Liver (tissue), 9 donors: ENCODE results near the gene HEG1. TPM values are rescaled to one million over a fixed set of nuclear protein-coding genes. Genes with fewer than 3 reads are reported as not detected.

ENCODE experiments used
- DNase-seq: peaks from one replicate; pipeline ENCODE4 v3.0.0-alpha.2; 2017; ENCODE audit warnings: low spot score
- H3K27ac ChIP-seq, 2 donors: one replicate each; pipeline ENCODE4 v1.7.0; 2013; ENCODE audit warnings: inconsistent platforms in 2 of 2, low read length in 2 of 2, control low read depth in 1 of 2, low read depth in 1 of 2, mild to moderate bottlenecking in 1 of 2
- H3K27me3 ChIP-seq, 4 donors: one replicate each; pipeline versions ENCODE4 v1.6.1 to v1.7.0; 2013; ENCODE audit warnings: low read length in 3 of 4, inconsistent platforms in 1 of 4, mild to moderate bottlenecking in 1 of 4, moderate library complexity in 1 of 4; ENCODE audit not compliant: control insufficient read depth in 4 of 4, insufficient read depth in 4 of 4
- H3K36me3 ChIP-seq, 4 donors: one replicate each; pipeline versions ENCODE4 v1.6.1 to v1.7.0; 2013; ENCODE audit warnings: low read length in 3 of 4, mild to moderate bottlenecking in 3 of 4, low read depth in 1 of 4, moderate library complexity in 1 of 4; ENCODE audit not compliant: control insufficient read depth in 4 of 4, insufficient read depth in 3 of 4
- H3K4me1 ChIP-seq, 4 donors: one replicate each; pipeline versions ENCODE4 v1.6.1 to v1.7.0; 2013; ENCODE audit warnings: low read length in 3 of 4, mild to moderate bottlenecking in 3 of 4, moderate library complexity in 1 of 4; ENCODE audit not compliant: control insufficient read depth in 4 of 4, insufficient read depth in 4 of 4
- H3K4me3 ChIP-seq, 3 donors: one replicate each; pipeline versions ENCODE4 v1.6.1 to v1.7.0; 2013; ENCODE audit warnings: low read length in 3 of 3, control low read depth in 1 of 3, low read depth in 1 of 3, mild to moderate bottlenecking in 1 of 3
- H3K9ac ChIP-seq, 2 donors: one replicate each; pipeline ENCODE4 v1.7.0; 2013; ENCODE audit warnings: low read length in 2 of 2, mild to moderate bottlenecking in 2 of 2, moderate library complexity in 2 of 2, control low read depth in 1 of 2, low read depth in 1 of 2
- H3K9me3 ChIP-seq, 4 donors: one replicate each; pipeline versions ENCODE4 v1.6.1 to v1.7.0; 2013; ENCODE audit warnings: low read length in 3 of 4; ENCODE audit not compliant: control insufficient read depth in 4 of 4
- ATF3 ChIP-seq: IDR thresholded peaks from 2 replicates; pipeline ENCODE4 v1.6.1; 2016; ENCODE audit warnings: antibody characterized with exemption
- EGR1 ChIP-seq, 2 donors: IDR thresholded peaks; 2 replicates each; pipeline ENCODE4 v1.6.1; 2016 to 2018; ENCODE audit warnings: antibody characterized with exemption in 2 of 2, low read depth in 2 of 2
- FOXA1 ChIP-seq: IDR thresholded peaks from 2 replicates; pipeline ENCODE4 v1.6.1; 2016; ENCODE audit warnings: antibody characterized with exemption
- FOXA2 ChIP-seq: IDR thresholded peaks from 2 replicates; pipeline ENCODE4 v1.6.1; 2016; ENCODE audit warnings: antibody characterized with exemption
- HNF4A ChIP-seq, 2 donors: conservative IDR thresholded peaks; 2 replicates each; pipeline ENCODE4 v1.6.1; 2016; ENCODE audit warnings: antibody characterized with exemption in 2 of 2, mild to moderate bottlenecking in 2 of 2
- HNF4G ChIP-seq: IDR thresholded peaks from 2 replicates; pipeline ENCODE4 v1.6.1; 2016; ENCODE audit warnings: antibody characterized with exemption
- JUND ChIP-seq, 2 donors: IDR thresholded peaks; 2 replicates each; pipeline ENCODE4 v1.6.1; 2016; ENCODE audit warnings: antibody characterized with exemption in 2 of 2
- MAX ChIP-seq: IDR thresholded peaks from 2 replicates; pipeline ENCODE4 v1.6.1; 2016; ENCODE audit warnings: antibody characterized with exemption
- NR2F2 ChIP-seq: IDR thresholded peaks from 2 replicates; pipeline ENCODE4 v1.6.1; 2016; ENCODE audit warnings: antibody characterized with exemption
- RAD21 ChIP-seq, 2 donors: IDR thresholded peaks; 2 replicates each; pipeline ENCODE4 v1.6.1; 2016; ENCODE audit warnings: antibody characterized with exemption in 2 of 2, mild to moderate bottlenecking in 2 of 2
- RXRA ChIP-seq, 2 donors: IDR thresholded peaks; 2 replicates each; pipeline ENCODE4 v1.6.1; 2017 to 2018; ENCODE audit warnings: antibody characterized with exemption in 2 of 2, mild to moderate bottlenecking in 1 of 2
- SP1 ChIP-seq: IDR thresholded peaks from 2 replicates; pipeline ENCODE4 v1.6.1; 2018; ENCODE audit warnings: antibody characterized with exemption, mild to moderate bottlenecking
- TAF1 ChIP-seq: conservative IDR thresholded peaks from 2 replicates; pipeline ENCODE4 v1.6.1; 2016; ENCODE audit warnings: antibody characterized with exemption, mild to moderate bottlenecking
- YY1 ChIP-seq: IDR thresholded peaks from 2 replicates; pipeline ENCODE4 v1.6.1; 2016; ENCODE audit warnings: antibody characterized with exemption, mild to moderate bottlenecking
- WGBS: extraction: QIAGEN DNeasy Blood & Tissue Kit; methylation state at CpG from one replicate; pipeline ENCODE4 v1.1.7; 2013; 5-methylcytosine and 5-hydroxymethylcytosine counted together
- polyA plus RNA-seq, 2 donors: library from polyadenylated mRNA; stranded (reverse) in 1 of 2; unstranded in 1 of 2; fragments of 200-250 nt in 1 of 2; fragments of >200 nt in 1 of 2; fragmentation: Nextera tagmentation in 1 of 2; extraction: Ambion mirVana in 1 of 2; gene quantifications; one replicate each; pipeline versions ENCODE4 v1.2.1 to v1.2.3, GENCODE V29; 2013 to 2015
- total RNA-seq, 2 donors: library from RNA; depleted of rRNA; stranded (reverse); fragments of >200 nt; gene quantifications; one replicate each; pipeline ENCODE4 v1.2.3, GENCODE V29; 2014
- TF ChIP-seq, protein P1 (sequence below): IDR thresholded peaks from 2 replicates; pipeline ENCODE4 v1.6.1; 2016; ENCODE audit warnings: antibody characterized with exemption
- TF ChIP-seq, protein P2 (sequence below): fragments of 150-350 bp; IDR thresholded peaks from 2 replicates; pipeline ENCODE4 v1.5.1; 2017; ENCODE audit warnings: improper control_type of control experiment, low read depth, low read length; ENCODE audit not compliant: missing input control
- TF ChIP-seq, protein P3 (sequence below): IDR thresholded peaks from 2 replicates; pipeline ENCODE4 v1.6.1; 2016; ENCODE audit warnings: antibody characterized with exemption, mild to moderate bottlenecking
- donor health status: healthy.
- donor health status: healthy.
- donor health status: healthy.
- donor health status: healthy.
- donor health status: healthy.

HEG1 gene
- total and polyA plus RNA-seq, 4 donors = 1.4 to 16.0 (median 5.3) TPM

DNA sequence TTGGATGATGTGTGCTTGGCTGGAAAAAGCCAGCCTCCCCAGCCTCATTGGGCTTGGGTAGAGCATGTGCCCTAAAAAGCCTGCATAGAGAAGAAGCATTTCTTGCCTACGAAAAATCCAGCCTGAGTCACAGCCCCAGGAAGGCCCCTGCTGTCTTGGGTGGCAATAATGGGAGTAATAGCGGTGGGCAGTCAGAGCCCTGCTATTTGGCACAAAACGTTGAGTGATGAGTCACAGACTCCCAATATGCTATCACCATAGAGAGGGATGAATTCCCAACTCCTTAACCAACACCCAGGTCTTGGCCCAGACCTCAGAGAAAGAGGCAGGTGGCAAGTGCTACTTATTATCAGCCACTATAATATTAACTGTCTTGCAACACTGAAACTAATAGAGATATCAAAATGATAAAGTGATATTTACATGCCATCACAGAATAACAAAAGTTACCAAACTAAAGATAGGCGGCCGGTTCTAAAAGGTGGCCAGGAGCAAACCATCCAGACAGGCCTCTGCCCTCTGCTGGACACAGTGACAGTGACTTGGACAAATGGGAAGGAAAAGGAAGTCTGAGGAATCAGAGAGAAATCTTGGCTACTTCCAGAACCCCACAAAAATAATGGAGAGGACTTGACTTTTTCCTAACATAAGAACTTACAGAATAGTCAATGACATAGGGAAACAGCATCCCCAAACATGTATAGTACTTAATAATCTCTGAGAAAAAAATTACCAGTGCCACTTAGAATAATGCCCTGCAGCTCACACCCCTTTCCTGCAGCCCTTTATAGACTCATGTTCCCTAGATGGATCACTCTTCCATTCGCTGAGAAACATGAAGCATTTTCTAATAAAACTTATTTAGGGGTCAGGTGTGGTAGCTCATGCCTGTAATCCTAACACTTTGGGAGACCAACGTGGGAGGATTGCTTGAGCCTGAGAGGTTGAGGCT is 69.3 kb downstream of the HEG1 start:
- Histone ChIP-seq H3K4me1 (no peaks in the 10 kb centered on the region), H3K4me3 (no peak overlapping the region), H3K36me3 (peaks cover 0 to 6% (median 0%) of the 10 kb centered on the region in 4 donors), H3K9ac (no peak overlapping the region), H3K27me3 (no peaks in the 10 kb centered on the region), H3K27ac (no peak overlapping the region), H3K9me3 (no peaks in the 10 kb centered on the region)
- DNase-seq = no peak
- TF ChIP-seq FOXA1 = no peak
- peak; percentile 63 to 75 for TF ChIP-seq RAD21 (IDR thresholded peaks at IDR 0.05)
- TF ChIP-seq, protein P1, sequence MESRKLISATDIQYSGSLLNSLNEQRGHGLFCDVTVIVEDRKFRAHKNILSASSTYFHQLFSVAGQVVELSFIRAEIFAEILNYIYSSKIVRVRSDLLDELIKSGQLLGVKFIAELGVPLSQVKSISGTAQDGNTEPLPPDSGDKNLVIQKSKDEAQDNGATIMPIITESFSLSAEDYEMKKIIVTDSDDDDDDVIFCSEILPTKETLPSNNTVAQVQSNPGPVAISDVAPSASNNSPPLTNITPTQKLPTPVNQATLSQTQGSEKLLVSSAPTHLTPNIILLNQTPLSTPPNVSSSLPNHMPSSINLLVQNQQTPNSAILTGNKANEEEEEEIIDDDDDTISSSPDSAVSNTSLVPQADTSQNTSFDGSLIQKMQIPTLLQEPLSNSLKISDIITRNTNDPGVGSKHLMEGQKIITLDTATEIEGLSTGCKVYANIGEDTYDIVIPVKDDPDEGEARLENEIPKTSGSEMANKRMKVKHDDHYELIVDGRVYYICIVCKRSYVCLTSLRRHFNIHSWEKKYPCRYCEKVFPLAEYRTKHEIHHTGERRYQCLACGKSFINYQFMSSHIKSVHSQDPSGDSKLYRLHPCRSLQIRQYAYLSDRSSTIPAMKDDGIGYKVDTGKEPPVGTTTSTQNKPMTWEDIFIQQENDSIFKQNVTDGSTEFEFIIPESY = no peak
- no peak for TF ChIP-seq EGR1 (IDR thresholded peaks at IDR 0.05; ENCODE audit: low read depth in 2 of 2)
- TF ChIP-seq, protein P2, sequence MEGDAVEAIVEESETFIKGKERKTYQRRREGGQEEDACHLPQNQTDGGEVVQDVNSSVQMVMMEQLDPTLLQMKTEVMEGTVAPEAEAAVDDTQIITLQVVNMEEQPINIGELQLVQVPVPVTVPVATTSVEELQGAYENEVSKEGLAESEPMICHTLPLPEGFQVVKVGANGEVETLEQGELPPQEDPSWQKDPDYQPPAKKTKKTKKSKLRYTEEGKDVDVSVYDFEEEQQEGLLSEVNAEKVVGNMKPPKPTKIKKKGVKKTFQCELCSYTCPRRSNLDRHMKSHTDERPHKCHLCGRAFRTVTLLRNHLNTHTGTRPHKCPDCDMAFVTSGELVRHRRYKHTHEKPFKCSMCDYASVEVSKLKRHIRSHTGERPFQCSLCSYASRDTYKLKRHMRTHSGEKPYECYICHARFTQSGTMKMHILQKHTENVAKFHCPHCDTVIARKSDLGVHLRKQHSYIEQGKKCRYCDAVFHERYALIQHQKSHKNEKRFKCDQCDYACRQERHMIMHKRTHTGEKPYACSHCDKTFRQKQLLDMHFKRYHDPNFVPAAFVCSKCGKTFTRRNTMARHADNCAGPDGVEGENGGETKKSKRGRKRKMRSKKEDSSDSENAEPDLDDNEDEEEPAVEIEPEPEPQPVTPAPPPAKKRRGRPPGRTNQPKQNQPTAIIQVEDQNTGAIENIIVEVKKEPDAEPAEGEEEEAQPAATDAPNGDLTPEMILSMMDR = peak; percentile 33
- TF ChIP-seq ATF3 = no peak
- TF ChIP-seq NR2F2 = no peak
- no peak for TF ChIP-seq HNF4G
- TF ChIP-seq, protein P3, sequence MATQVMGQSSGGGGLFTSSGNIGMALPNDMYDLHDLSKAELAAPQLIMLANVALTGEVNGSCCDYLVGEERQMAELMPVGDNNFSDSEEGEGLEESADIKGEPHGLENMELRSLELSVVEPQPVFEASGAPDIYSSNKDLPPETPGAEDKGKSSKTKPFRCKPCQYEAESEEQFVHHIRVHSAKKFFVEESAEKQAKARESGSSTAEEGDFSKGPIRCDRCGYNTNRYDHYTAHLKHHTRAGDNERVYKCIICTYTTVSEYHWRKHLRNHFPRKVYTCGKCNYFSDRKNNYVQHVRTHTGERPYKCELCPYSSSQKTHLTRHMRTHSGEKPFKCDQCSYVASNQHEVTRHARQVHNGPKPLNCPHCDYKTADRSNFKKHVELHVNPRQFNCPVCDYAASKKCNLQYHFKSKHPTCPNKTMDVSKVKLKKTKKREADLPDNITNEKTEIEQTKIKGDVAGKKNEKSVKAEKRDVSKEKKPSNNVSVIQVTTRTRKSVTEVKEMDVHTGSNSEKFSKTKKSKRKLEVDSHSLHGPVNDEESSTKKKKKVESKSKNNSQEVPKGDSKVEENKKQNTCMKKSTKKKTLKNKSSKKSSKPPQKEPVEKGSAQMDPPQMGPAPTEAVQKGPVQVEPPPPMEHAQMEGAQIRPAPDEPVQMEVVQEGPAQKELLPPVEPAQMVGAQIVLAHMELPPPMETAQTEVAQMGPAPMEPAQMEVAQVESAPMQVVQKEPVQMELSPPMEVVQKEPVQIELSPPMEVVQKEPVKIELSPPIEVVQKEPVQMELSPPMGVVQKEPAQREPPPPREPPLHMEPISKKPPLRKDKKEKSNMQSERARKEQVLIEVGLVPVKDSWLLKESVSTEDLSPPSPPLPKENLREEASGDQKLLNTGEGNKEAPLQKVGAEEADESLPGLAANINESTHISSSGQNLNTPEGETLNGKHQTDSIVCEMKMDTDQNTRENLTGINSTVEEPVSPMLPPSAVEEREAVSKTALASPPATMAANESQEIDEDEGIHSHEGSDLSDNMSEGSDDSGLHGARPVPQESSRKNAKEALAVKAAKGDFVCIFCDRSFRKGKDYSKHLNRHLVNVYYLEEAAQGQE = no peak
- no peak for TF ChIP-seq YY1
- no peak for TF ChIP-seq SP1
- no peak for TF ChIP-seq TAF1
- WGBS = 81% methylated on average over 7 of the region's 7 CpGs

DNA sequence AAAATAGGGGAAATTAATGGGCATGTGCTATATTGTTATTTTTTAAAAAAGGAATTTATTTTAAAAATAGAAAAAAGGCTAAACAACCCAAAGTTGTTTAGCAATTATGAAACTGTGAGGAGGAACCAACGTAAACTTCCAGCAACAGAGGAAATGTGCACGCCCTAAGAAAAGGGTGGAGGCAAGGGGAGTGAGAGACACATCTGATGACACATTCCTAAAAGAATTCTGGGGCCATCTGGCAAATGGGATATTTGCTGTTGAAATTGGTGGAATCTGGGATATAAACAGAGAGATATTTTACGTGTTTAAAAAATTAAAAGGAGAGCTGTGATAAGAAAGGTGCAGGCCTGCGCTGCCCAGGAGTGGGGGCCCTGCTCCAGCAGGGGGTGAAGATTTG is 70.4 kb downstream of the HEG1 start:
- TF ChIP-seq FOXA1 (no peak), FOXA2 (no peak), YY1 (no peak), SP1 (no peak), RXRA (IDR thresholded peaks at IDR 0.05) (no peak), MAX (no peak), HNF4A (conservative IDR thresholded peaks at IDR 0.05) (no peak), NR2F2 (no peak), JUND (IDR thresholded peaks at IDR 0.05) (no peak), HNF4G (no peak), ATF3 (no peak), TAF1 (no peak)
- TF ChIP-seq, protein P2 = no peak
- TF ChIP-seq, protein P1 = no peak
- Histone ChIP-seq H3K27ac (no peak overlapping the region), H3K4me1 (no peaks in the 10 kb centered on the region), H3K9me3 (no peaks in the 10 kb centered on the region), H3K9ac (no peak overlapping the region), H3K4me3 (no peak overlapping the region), H3K27me3 (no peaks in the 10 kb centered on the region), H3K36me3 (peaks cover 0 to 3% (median 1%) of the 10 kb centered on the region in 4 donors)
- 80% methylated on average over 4 of the region's 4 CpGs for WGBS
- DNase-seq = no peak
